Fibroblast of lung (primary cell): ENCODE results near the gene FOSL2.

Experiments
- EZH2 ChIP-seq: IDR thresholded peaks from 2 replicates; pipeline ENCODE4 v1.5.1; 2012; ENCODE audit warnings: low read length, control low read depth, mild to moderate bottlenecking; ENCODE audit errors: missing control alignments
- TF ChIP-seq, protein P1 (sequence below), 2 donors: IDR thresholded peaks in 1 of 2; conservative IDR thresholded peaks in 1 of 2; 1 replicate in 1 of 2; 2 replicates in 1 of 2; pipeline ENCODE4 v1.5.1; 2011 to 2012; ENCODE audit warnings: low read length in 2 of 2, control low read depth in 1 of 2, inconsistent platforms in 1 of 2, low read depth in 1 of 2, mild to moderate bottlenecking in 1 of 2

DNA sequence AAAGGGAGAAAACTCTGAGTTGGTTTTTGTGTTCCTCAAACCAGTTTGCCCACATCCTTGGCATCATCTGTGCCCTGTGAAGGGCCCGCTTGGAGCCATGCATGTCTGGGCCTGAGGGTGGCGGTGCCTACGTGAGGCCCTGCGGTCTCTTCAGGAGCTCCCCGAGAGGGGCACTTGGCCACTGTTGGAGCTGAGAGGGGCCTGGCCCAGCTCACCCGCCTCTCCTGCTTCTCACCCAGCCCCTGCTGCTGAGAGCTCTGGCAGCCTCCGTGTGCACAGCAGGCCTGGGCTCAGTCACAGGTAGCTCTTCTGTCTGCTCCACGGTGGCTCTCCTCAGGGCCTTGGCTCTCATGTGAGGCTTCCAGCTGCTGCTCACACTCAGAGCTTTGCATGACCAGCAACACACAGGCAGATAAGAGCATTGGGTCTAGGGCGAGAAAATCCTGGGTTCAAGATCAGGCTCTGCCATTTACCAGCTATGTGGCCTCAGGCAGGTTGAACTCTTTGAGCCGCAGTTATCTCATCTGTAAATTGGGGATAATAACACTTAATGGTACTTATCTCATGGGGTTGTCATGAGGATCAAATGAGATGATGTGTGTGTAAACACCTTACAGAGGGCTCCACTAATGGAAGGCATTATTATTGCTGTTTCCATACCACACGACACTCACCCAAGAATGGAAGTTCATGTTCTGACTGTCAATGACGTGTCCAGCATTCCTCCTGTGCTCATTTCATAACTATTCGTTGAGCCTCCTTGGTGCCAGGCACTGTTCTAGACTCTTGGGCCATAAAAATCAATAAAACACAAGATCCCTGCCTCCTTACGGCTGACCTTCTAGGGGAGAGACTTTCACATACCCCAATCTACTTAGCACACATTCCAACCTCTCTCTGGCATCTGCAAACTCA, 61.6 kb downstream of the FOSL2 start:
- TF ChIP-seq, protein P1, sequence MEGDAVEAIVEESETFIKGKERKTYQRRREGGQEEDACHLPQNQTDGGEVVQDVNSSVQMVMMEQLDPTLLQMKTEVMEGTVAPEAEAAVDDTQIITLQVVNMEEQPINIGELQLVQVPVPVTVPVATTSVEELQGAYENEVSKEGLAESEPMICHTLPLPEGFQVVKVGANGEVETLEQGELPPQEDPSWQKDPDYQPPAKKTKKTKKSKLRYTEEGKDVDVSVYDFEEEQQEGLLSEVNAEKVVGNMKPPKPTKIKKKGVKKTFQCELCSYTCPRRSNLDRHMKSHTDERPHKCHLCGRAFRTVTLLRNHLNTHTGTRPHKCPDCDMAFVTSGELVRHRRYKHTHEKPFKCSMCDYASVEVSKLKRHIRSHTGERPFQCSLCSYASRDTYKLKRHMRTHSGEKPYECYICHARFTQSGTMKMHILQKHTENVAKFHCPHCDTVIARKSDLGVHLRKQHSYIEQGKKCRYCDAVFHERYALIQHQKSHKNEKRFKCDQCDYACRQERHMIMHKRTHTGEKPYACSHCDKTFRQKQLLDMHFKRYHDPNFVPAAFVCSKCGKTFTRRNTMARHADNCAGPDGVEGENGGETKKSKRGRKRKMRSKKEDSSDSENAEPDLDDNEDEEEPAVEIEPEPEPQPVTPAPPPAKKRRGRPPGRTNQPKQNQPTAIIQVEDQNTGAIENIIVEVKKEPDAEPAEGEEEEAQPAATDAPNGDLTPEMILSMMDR (conservative IDR thresholded peaks at IDR 0.05 in 1 of 2, IDR thresholded peaks at IDR 0.05 in 1 of 2; ENCODE audit: low read depth in 1 of 2, low read length in 2 of 2) = no peak
- no peak for TF ChIP-seq EZH2
